ENCODE measurements around the gene PHKB.

Gene PHKB

DNA sequence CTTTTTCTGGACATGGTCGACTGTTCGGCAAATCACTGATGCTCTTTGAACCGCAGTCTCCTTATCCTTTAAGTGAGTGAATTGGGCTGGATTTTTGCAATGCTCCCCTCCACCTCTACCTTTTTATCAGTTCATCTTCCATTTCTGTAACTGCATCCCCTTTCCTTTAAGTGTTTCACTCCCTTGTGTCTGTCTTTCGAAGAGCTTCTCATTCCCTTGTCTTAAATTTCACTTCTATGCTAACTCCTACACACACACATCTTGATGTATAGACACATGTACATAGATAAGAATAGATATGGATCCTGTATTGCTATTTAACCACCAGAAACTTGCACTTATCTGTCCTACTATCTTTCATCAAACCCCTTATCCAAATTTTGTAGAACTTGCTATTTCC, 250.7 kb downstream of the PHKB start:
- DNase-seq (ENCODE audit: low read depth), result no peak
- TF ChIP-seq, protein P1, sequence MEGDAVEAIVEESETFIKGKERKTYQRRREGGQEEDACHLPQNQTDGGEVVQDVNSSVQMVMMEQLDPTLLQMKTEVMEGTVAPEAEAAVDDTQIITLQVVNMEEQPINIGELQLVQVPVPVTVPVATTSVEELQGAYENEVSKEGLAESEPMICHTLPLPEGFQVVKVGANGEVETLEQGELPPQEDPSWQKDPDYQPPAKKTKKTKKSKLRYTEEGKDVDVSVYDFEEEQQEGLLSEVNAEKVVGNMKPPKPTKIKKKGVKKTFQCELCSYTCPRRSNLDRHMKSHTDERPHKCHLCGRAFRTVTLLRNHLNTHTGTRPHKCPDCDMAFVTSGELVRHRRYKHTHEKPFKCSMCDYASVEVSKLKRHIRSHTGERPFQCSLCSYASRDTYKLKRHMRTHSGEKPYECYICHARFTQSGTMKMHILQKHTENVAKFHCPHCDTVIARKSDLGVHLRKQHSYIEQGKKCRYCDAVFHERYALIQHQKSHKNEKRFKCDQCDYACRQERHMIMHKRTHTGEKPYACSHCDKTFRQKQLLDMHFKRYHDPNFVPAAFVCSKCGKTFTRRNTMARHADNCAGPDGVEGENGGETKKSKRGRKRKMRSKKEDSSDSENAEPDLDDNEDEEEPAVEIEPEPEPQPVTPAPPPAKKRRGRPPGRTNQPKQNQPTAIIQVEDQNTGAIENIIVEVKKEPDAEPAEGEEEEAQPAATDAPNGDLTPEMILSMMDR (IDR thresholded peaks at IDR 0.05; ENCODE audit: control insufficient read depth, extremely low read depth, insufficient read depth), result no peak
- no peak overlapping the region for H3K4me3 ChIP-seq (ENCODE audit: low read depth, low read length)

DNA sequence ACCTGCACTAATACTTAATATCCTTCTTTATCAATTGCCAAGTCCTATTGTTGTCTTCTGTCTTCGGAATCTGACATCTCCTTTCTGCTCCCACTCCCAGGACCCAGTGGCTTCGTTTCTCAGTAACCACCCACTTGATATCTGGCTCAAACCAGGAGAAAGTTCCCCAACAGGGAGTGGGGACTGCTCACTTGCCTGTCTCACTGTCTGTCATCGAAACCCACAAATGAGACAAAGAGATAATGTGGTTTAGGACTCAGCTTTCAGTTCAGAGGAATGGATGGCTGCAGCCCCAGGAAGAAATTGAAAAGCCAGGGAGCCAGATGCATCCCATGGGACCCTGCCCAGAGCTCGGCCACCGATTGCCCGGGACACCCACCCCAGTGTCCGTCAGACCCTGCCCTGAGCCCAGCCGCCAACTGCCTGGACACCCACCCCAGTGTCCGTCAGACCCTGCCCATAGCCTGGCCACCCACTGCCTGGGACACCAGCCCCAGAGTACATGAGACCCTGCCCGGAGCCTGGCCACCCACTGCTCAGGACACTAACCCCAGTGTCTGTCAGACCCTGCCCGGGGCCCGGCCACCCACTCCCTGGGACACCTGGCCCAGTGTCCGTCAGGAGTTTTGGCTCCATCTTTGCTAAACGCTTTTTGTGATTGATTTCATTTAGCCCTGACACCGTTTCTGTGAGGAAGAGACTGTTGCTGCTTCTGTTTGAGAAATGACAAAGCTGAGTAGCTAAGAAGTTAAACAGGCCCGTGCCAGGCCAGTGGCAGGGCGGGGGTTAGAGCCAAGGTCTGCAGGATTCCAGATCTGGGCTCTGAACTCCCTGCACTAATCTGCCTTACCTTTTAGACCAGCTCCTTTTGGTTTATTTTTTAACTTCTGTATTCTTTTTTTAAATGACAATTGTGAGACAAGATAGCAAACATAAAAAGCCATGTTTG, 251.4 kb downstream of the PHKB start:
- no peak for DNase-seq (ENCODE audit: low read depth)
- H3K4me3 ChIP-seq (ENCODE audit: low read depth, low read length), result no peak overlapping the region
- TF ChIP-seq, protein P1 (IDR thresholded peaks at IDR 0.05; ENCODE audit: control insufficient read depth, extremely low read depth, insufficient read depth), result no peak

DNA sequence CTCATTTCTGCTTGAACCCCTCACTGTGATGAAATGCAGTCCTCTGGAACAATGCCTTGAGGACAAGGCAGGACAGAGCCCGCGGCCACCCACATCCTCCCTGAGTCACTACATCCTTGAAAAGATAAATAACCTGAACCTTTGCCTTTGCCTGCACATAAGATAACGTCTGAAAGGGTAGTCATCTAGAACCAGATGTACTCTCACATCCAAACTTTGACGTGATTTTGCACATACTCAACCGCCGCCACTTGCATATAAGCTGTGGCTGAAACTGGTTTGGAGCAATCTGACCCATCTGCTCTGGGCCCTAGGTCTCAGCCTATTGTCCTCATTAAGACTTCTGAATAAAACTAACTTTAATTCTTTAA, 252.1 kb downstream of the PHKB start:
- no peak for DNase-seq (ENCODE audit: low read depth)
- no peak overlapping the region for H3K4me3 ChIP-seq (ENCODE audit: low read depth, low read length)
- TF ChIP-seq, protein P1 (IDR thresholded peaks at IDR 0.05; ENCODE audit: control insufficient read depth, extremely low read depth, insufficient read depth), result no peak

DNA sequence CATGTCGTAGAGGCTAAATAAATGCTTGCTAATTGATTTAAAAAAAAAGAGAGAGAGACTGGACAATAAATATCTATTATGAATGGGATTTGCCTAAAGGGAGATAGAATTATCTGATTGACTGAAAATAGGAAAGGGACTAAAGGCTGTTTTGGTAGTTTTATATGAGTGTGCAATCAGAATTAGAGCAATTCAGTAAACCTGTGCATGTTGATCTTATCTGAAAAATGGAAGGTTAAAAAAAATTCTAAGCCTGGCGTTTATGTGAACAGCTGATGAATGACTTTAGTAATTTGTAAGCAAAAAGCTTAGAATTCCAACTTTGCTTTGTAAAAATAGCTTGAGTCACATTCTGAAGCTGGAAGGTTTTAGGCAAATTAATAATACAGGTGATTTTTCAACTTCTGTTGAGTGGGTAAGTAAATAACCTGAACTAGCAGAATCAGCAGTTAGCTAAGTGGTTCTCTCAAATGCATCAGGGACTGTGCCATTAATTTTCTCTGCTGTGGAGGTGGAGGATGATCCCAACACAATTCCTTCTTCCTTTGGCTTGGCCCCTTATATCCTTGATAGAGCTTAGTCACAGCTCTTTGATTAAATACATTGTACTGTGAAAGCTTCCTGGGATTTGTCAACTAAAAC, 254.4 kb downstream of the PHKB start:
- TF ChIP-seq, protein P1 (IDR thresholded peaks at IDR 0.05; ENCODE audit: control insufficient read depth, extremely low read depth, insufficient read depth), result no peak
- no peak for DNase-seq (ENCODE audit: low read depth)
- H3K4me3 ChIP-seq (ENCODE audit: low read depth, low read length), result no peak overlapping the region

DNA sequence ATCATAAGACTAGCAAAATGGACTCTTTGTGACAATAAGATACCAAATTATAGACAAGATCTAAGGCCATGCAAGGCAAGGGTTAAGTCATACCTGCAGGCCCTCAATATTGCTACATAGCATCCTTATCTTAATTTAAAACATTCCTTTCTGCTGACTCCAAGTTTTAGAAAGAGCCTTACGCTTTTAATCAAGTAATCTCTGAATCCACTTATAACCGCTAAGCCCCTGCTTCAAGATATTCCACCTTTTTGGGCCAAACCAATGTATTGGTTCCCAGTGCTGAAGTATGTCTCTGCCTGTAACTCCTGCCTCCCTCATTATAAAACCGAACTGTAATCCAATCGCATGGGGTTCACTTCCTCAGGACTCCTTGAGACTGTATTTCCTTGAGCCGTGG, 255.4 kb downstream of the PHKB start:
- no peak for DNase-seq (ENCODE audit: low read depth)
- no peak overlapping the region for H3K4me3 ChIP-seq (ENCODE audit: low read depth, low read length)
- TF ChIP-seq, protein P1 (IDR thresholded peaks at IDR 0.05; ENCODE audit: control insufficient read depth, extremely low read depth, insufficient read depth), result no peak

DNA sequence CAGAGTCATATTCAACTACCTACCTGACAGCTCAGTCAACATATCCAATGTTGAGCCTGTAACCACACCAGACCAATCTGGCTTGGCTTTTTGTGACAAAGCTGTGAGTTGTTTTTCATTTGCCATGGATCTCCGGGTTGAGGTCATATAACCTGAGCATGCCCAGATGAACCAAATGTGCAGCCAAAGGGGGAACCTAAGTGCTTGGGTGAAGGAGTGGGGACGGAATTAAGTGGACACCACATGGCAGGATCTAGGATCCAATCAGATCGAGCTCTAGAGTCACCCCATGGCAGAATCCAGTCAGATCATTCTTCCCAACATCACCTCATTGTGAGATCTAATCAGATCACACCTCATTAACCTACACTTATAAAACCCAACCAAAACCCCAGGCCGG, 258.6 kb downstream of the PHKB start:
- no peak for DNase-seq (ENCODE audit: low read depth)
- TF ChIP-seq, protein P1 (IDR thresholded peaks at IDR 0.05; ENCODE audit: control insufficient read depth, extremely low read depth, insufficient read depth), result no peak
- no peak overlapping the region for H3K4me3 ChIP-seq (ENCODE audit: low read depth, low read length)
